ENCODE measurements around the gene SLIT3.

SLIT3 gene

DNA sequence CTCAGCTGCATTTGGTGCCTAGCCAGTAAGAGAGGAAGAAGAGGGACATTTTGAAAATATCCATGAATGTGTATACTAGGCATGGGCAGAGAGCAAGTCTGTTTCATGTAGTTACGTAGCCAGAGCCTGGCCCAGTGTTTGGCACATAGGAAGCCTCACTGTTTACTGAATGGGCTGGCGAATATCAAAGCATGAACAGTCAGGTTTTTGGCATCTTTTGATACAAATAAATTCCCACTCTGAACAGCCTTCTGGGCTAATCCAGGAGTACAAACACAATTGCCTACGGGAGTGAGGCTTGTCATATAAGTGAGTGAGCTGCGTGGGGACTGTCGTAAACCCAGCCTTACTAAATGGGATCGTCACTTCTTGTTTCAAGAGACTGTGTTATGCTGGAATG, 468.6 kb downstream of the SLIT3 start:
- in situ Hi-C loops (cut with HindIII; ENCODE audit: low pct_ligation_motif_present, low pct_unique_long_range_greater_than_20kb, low sequenced_read_pairs), result no loop called here
- no peak for DNase-seq

DNA sequence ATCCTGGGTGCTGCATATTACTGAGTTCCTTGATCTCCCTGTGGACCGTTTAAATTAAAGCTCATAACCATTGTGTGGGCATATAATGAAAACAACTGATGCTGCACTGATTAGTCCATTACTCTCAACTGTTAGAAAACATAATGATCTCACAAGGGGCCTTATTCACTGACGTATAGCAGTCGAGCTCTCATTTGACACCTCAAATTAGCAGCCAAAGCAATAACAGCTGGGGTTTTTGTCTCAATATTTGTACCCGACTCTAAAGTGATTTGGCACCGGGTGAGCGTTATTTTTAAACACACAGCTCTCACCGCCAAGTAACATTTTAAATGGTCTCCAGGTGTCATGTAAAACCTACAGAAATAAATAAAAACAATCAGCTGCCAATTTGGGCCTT, 469.6 kb downstream of the SLIT3 start:
- in situ Hi-C loops (cut with HindIII; ENCODE audit: low pct_ligation_motif_present, low pct_unique_long_range_greater_than_20kb, low sequenced_read_pairs), result no loop called here
- DNase-seq, result no peak

DNA sequence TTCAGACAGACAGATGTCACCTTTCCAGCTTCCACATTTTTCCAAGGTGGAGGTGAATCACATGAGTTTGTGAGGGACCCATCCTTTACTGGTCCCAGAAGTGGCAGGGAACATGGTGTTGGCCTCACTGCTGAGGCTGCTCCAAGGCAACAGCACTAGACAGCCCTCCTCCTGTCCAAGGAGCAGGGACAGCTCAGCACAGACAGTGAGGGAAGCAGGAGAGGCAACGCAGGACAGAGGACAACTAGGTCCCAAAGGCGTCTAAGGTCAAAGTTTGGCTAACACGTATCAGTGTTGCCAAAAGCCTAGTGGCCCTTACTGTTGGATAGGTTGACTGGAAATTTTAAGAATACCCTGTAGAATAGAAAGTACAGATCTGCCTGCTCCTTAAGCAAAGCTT, 470.1 kb downstream of the SLIT3 start:
- no peak for DNase-seq
- in situ Hi-C loops (cut with HindIII; ENCODE audit: low pct_ligation_motif_present, low pct_unique_long_range_greater_than_20kb, low sequenced_read_pairs), result no loop called here

DNA sequence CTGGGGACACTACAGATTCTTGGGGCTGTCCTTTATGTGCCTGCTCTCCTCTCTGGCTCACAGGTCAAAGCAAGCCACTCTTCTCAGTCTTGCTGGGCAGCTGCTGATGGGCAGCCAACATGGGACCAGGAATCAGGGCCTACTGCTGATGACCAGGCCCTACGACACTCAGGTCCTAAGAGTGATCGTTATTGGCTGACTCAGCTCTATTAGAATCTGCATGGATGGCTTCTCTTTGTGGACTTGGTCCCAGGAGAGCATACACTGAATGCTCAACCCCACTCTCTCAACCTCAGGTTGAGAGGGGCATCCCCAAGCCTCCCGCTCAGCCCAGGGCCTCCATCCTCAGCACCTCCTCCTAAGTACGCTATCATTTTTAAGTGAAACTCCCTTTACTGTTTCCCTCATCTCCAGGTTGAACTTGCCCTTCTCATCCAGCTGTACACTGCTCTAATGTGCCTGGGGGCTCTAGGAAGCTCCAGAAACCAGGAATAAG, 471.0 kb downstream of the SLIT3 start:
- in situ Hi-C loops (cut with HindIII; ENCODE audit: low pct_ligation_motif_present, low pct_unique_long_range_greater_than_20kb, low sequenced_read_pairs), result no loop called here
- no peak for DNase-seq

DNA sequence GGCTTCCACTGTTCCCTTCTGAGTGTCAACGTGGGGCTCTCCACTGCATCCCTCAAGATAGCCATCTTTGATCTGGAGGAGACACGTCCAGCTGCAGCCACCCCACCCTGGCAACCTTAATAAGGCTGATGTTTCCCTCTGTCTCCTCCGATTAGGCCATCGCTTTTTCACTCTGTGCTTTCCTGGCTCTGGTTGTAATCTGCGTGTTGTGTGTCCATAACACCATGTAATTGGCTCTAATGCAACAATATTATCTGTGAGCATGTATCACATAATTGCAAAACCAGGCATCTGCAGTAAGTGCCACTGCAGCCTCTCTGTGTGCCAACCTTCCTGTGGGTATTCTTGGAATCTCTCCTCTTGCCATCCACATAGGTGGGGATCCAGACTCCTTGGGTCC, 471.9 kb downstream of the SLIT3 start:
- in situ Hi-C loops (cut with HindIII; ENCODE audit: low pct_ligation_motif_present, low pct_unique_long_range_greater_than_20kb, low sequenced_read_pairs), result no loop called here
- DNase-seq, result no peak

DNA sequence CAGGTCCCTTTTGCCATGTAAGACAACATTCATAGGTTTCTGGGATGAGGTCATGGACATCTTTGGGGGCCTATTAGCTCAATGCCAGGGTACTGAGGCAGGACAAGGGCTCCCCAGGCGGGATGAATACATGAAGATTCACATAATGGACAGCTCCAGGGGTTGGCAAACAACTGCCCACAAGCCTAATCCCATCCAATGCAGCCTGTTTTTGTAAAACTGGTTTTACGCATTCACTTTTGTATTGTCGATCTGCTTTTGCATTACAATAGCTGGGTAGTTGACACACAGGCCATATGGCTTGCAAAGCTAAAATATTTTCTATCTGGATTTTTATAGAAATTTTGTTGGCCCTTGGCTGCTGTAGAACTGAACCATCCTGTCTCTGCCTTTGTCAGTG, 473.3 kb downstream of the SLIT3 start:
- no peak for DNase-seq
- in situ Hi-C loops (cut with HindIII; ENCODE audit: low pct_ligation_motif_present, low pct_unique_long_range_greater_than_20kb, low sequenced_read_pairs), result no loop called here

DNA sequence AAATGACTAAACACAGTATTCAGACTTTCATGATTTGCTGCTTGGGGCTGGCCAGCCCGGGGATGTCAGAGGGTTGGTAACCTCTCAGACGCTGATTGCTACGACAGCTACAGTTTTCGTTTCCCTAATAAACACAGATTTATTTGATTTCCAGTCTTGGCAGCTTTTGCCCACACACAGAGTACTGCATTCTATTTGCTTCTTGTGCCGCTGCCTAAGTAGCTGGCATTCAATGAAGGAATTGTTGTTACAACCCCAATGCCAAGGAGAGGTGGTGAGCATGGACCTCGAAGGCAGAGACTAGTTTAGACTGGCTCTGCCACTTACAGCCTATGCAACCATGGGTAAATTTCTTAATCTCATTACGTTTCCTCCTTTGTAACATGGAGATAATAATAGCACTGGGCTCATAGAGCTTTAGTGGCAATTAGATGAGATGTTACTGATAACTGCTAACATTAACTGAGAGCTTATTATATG, 474.7 kb downstream of the SLIT3 start:
- in situ Hi-C loops (cut with HindIII; ENCODE audit: low pct_ligation_motif_present, low pct_unique_long_range_greater_than_20kb, low sequenced_read_pairs), result no loop called here
- DNase-seq, result no peak

DNA sequence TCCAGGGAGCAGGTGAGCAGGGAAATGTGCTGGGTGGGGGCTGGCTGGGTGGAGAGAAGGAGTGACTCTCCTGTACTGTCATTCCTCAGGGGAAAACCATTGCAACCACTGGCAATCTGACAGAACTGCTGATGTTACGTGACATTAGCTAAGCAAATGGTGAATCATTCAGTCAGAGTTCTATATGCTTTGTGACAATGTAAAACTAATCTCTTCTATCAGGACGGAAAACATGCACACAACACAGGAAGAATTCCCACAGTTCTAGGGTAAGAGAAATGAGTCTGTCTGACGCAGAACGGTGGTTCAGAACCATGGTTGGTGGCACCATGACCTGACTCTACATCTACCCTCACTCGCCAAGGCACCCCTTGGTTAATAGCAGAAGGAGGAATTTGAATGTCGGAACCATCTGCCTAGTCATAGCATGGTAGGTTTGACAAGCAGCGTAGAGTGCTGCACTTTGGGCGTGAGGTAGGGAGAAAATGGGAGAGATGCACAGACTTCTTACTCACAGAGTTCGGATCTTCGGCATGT, 478.1 kb downstream of the SLIT3 start:
- DNase-seq, result no peak
- in situ Hi-C loops (cut with HindIII; ENCODE audit: low pct_ligation_motif_present, low pct_unique_long_range_greater_than_20kb, low sequenced_read_pairs), result no loop called here

DNA sequence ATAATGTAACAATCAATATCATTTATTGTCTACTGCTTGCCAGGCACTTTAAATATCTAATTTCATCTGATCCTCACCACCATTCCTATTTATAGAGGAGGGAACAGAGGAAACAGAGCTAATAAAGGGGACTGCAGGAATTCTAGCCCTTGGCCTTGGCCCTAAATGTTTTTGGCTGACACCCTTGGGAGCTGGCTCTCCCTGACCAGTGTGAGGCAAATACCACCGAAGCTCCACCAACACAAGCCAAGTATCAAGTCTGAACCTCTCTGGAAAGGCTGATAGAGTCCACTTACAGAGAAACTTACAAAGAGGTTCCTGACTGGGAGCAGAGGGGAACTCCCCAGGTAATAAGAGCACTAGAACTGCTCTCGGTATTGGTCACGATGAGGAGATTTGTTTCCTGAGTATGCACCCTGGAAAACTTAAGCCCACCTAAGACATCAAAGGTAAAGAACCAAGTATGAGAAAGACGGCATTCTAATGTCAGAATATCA, 478.6 kb downstream of the SLIT3 start:
- in situ Hi-C loops (cut with HindIII; ENCODE audit: low pct_ligation_motif_present, low pct_unique_long_range_greater_than_20kb, low sequenced_read_pairs), result no loop called here
- no peak for DNase-seq

DNA sequence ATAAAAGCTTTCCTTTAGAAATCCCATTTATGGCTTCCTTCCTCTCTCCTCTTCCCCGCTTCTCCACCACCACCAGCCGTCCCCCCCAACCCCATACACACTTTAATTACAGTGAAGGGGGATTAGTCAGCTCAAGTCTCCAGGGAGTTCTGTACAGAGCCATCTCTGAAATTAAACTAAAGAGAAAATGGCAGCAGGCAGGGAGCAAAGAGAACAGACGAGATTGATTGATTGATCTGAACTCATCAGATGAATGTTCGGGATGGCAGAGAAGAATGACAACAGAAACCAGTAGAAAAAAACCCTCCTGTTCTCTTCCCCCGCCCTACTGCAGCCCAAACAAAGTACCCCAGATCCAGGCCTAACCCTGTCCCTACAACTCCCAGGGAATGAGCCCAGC, 480.1 kb downstream of the SLIT3 start:
- in situ Hi-C loops (cut with HindIII; ENCODE audit: low pct_ligation_motif_present, low pct_unique_long_range_greater_than_20kb, low sequenced_read_pairs), result no loop called here
- DNase-seq, result no peak

DNA sequence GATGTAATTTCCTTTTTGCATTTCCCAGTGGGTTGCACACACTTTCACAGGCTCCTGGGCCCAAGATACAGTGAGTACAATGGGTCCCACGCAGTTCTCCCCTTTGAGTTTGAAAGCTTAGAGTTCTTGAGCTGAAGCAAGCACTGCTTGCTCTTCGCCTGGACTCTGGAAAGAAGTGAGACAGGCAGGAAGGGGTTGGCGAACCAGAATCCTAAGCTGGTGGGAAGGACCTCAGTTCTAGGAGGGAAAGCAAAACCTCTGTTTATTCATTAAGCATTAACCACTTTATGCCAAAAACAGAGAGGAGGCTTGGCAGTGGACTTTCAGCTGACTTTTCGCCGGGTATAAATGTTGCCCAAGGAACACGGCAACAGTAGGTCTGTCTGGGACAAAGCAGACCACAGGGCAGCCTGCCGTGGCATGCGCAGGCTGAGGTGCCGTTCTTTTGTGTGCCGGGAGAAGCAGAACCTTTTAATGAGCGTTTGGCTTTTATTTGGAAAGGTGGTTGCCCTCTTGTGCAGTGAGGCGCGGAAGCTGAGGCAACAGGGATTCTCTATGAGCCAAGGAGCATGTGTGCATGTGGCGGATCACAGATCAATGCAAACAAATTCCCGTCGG, 481.8 kb downstream of the SLIT3 start:
- no peak for DNase-seq
- in situ Hi-C loops (cut with HindIII; ENCODE audit: low pct_ligation_motif_present, low pct_unique_long_range_greater_than_20kb, low sequenced_read_pairs), result no loop called here

DNA sequence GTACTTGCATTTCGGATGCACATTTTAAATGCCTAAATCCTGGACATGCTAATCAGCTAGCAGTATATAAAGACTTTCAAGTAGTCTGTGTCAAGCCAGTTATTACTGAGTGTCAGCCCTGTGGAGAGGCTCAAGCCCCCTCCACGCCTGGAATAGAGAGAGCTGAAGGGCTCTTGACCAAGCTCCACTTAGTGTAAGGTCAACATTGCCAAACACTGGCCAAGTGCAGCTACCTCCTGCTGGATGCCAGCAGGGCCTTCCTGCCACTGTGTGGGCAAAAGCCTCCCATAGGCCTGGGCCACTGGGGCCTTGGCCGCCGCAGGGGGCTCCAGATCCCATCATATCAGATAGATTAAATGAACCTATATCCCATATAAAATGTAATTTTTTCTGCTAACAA, 482.4 kb downstream of the SLIT3 start:
- no peak for DNase-seq
- in situ Hi-C loops (cut with HindIII; ENCODE audit: low pct_ligation_motif_present, low pct_unique_long_range_greater_than_20kb, low sequenced_read_pairs), result no loop called here

DNA sequence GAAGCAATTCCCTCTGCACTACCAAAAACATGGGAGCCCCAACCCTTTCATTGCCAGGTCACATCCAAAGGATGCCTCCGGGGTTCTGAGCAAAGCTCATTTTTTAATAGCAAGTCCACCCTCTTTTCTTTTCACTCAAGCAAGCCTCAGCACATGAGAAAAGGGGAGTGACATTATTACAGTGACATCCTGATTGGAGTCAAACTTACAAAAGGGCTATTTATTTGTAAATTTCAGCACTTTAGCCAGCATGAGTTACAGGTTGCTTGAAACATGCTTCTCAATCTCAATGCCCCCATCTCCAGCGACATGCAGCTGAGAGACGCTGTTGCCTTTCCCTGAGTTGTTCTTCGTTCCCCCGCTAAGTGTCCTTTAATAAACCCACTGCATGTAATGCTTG, 483.3 kb downstream of the SLIT3 start:
- in situ Hi-C loops (cut with HindIII; ENCODE audit: low pct_ligation_motif_present, low pct_unique_long_range_greater_than_20kb, low sequenced_read_pairs), result no loop called here
- DNase-seq, result no peak

DNA sequence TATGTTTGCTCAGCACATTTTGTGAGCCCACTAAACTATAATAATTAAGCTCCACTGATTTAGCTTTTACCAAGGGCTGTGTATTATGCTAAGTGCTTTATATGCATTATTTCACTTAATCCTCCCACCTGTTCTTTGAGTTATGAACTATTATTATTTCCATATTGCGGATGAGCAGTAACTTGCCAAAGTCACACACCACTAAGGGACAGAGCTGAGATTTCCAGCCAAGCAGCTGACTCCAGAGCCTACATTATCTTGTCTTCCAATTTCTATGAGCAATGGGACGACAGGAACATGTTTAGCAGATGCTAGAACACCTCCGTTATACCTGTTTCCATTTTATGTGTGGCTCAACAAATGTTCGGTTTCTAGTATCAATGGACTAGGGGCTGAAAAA, 484.3 kb downstream of the SLIT3 start:
- no peak for DNase-seq
- in situ Hi-C loops (cut with HindIII; ENCODE audit: low pct_ligation_motif_present, low pct_unique_long_range_greater_than_20kb, low sequenced_read_pairs), result no loop called here

DNA sequence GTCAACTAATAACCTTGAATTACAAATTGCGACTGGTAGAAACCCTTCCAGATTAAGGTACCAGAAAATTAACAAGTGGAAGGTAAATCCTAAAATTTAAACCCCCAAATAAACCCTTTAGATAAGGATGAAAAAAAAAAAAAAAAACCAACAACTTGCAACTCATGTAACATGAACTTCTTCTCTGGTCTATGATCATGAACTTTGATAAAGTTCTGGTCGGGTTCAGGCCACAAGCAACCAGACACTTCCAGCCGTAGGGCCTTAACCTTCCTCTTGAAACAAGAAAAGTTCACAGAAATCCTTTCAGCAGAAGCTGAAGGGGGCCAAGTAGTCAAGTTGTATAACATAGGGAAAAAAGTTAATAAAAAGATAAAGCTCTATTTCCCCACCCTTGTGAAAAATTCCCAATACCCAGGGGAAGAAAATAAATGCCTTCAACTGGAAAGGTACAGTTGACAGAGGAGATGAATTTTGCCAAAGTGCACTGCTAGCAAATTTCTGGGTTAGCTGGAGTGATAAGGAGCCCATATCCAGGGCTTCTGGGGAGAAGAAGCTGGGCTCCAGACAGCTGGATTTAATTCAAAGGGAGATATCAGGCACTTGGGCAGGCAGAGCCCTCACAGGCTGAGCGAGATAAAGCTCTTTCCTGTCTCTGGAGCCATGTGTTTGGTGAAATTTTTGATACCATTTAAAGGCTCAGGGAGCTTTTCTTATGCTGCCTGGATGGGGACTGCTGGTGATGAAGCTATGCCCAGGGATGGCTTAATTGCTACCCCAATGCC, 487.6 kb downstream of the SLIT3 start:
- in situ Hi-C loops (cut with HindIII; ENCODE audit: low pct_ligation_motif_present, low pct_unique_long_range_greater_than_20kb, low sequenced_read_pairs), result no loop called here
- DNase-seq, result no peak

DNA sequence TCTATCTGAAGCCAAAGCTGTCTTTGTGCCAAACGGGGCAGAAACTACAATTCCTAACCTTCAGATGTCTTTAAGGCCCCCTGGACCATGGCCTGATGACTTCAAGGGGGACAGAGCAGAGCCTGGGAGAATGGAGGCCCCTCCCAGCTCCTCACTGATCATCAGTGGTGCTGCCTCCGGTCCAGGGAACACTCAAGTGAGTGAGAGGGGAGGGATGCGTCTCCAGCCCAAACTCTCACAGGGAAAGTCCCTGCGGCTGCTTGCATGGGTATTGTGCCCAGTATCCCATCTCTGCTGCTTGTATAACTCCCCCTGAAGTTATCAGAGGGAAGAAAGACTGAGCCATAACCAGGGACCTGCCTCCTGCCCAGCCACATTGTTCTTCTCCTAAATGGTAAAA, 490.3 kb downstream of the SLIT3 start:
- DNase-seq, result no peak
- in situ Hi-C loops (cut with HindIII; ENCODE audit: low pct_ligation_motif_present, low pct_unique_long_range_greater_than_20kb, low sequenced_read_pairs), result no loop called here

DNA sequence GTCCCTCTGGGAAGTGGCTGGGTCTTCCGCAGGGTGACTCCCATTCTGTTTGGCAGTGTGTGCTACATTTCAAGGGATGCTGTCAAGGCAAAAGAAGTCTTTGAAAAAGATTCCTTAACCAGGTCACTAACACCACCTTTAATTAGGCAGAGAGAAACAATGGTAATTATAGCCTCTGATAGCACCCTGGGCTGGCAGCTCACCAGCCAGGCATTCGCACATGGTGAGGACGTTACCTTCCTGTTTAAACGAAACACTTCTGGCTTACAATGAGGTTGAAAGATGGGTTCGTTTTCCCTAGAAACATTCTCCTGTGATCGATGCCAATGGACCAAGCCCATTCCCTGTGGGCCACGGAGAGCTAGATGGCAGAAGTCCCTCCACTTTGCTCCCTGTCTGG, 491.7 kb downstream of the SLIT3 start:
- no peak for DNase-seq
- in situ Hi-C loops (cut with HindIII; ENCODE audit: low pct_ligation_motif_present, low pct_unique_long_range_greater_than_20kb, low sequenced_read_pairs), result no loop called here

DNA sequence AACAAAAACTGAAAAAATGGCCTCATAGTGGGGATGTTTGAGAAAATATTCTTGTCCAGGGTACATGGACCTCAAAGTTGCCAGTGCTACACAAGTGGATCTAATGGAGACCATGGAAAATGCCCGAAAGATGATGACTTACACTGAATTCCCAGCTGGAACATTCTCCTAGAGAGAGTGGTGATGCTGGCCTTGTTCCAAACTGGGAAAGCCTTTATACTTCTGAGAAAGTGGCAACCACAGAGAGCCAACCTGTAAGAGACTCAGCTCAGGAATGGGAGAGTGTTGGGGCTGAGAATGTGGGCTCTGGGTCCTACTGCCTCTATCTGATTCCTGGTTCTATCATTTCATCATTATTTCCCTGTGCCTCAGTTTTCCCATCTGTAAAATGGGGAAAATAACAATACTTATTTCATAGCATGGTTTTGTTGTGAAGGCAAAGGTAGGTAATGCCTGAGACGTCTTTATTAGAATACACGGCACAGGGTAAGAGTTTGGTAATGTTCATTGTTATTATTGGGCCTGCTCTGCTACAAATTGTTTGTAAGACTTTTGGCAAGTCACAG, 492.8 kb downstream of the SLIT3 start:
- in situ Hi-C loops (cut with HindIII; ENCODE audit: low pct_ligation_motif_present, low pct_unique_long_range_greater_than_20kb, low sequenced_read_pairs), result no loop called here
- no peak for DNase-seq

DNA sequence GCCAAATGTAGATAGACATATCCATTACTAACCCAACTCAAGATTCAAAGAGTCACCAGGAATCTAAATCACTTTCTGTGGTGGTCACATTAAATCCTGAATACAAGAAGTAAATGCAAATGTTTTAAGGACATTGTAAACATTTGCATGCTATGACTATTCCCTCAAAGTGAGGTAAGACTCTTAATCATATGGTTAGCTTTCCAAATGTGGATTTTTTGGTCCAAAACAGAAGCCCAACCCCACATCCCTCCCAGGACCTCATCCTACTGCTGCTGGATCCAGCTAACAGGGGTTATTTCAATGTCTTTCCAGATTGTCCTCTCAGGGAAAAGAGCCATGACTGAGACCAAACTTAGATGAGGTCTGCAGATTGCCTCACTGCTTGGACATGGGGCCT, 493.7 kb downstream of the SLIT3 start:
- in situ Hi-C loops (cut with HindIII; ENCODE audit: low pct_ligation_motif_present, low pct_unique_long_range_greater_than_20kb, low sequenced_read_pairs), result no loop called here

More for the DNA sequence above, 493.7 kb downstream of the SLIT3 start:
- no peak for DNase-seq
